BLaER1 treated with 17β-estradiol and CSF1 and Interleukin-3, amounts not matched to agents 10 nM and 100 nM (cell line): ENCODE data around the gene TAS2R50.
"Not testable (repeated sequence)": the region's sequence is repeated elsewhere in the genome, so short reads cannot be mapped to it uniquely, and the experiment has no call there.

ENCODE experiments used
- H3K27ac ChIP-seq, 11 experiments: shearing (Covaris generic); formaldehyde crosslinking; 2 replicates each; pipeline ENCODE4 v1.8.1; 2022
- H3K27me3 ChIP-seq, 11 experiments: shearing (Covaris generic); formaldehyde crosslinking; 2 replicates each; pipeline ENCODE4 v1.8.1; 2022
- H3K36me3 ChIP-seq, 11 experiments: shearing (Covaris generic); formaldehyde crosslinking; 2 replicates each; pipeline ENCODE4 v1.8.1; 2022
- H3K4me1 ChIP-seq, 10 experiments: shearing (Covaris generic); formaldehyde crosslinking; 2 replicates each; pipeline ENCODE4 v1.8.1; 2022
- H3K4me2 ChIP-seq, 11 experiments: shearing (Covaris generic); formaldehyde crosslinking; 2 replicates each; pipeline ENCODE4 v1.8.1; 2022
- H3K4me3 ChIP-seq, 10 experiments: shearing (Covaris generic); formaldehyde crosslinking; 2 replicates each; pipeline ENCODE4 v1.8.1; 2022
- H3K9ac ChIP-seq, 11 experiments: shearing (Covaris generic); formaldehyde crosslinking; 2 replicates each; pipeline ENCODE4 v1.8.1; 2022
- H3K9me3 ChIP-seq, 11 experiments: shearing (Covaris generic); formaldehyde crosslinking; replicated peaks in 1 of 11; 2 replicates each; pipeline ENCODE4 v1.8.1; 2022
- H4K20me1 ChIP-seq, 11 experiments: shearing (Covaris generic); formaldehyde crosslinking; 2 replicates each; pipeline ENCODE4 v1.8.1; 2022
- Cebpa-rat ChIP-seq, 11 experiments: shearing (Covaris generic); IDR thresholded peaks; 2 replicates each; pipeline ENCODE4 v1.8.1; 2022

TAS2R50 gene

GRCh38 chr12:10986812-10987211, at the start of gene TAS2R50:
TSS of gene TAS2R50 (minus strand) at chr12:10986912. CDS start at chr12:10986860, 52 bp downstream.
- no peak for TF ChIP-seq Cebpa-rat (IDR thresholded peaks at IDR 0.05)
- peaks cover 0 to 17% (median 13%) of the 10 kb centered on the region in 10 experiments; a peak in 13 of 20 replicates for H3K4me1 ChIP-seq
- peaks cover 0 to 13% (median 10%) of the 10 kb centered on the region in 11 experiments; a peak in 9 of 22 replicates for H3K36me3 ChIP-seq
- H3K4me3 ChIP-seq, result no peak within 1 kb of the TSS
- peaks cover 0 to 6% (median 0%) of the 10 kb centered on the region in 11 experiments; a peak in 3 of 22 replicates for H4K20me1 ChIP-seq
- no peak within 1 kb of the TSS for H3K27ac ChIP-seq
- no peak within 1 kb of the TSS for H3K9ac ChIP-seq
- no peaks in the 10 kb centered on the region for H3K27me3 ChIP-seq
- H3K9me3 ChIP-seq, result peaks cover 10 to 14% (median 12%) of the 10 kb centered on the region in 11 experiments; a peak in 21 of 22 replicates
- no peak within 1 kb of the TSS for H3K4me2 ChIP-seq

GRCh38 chr12:11033959-11034358, 47.2 kb upstream of the TAS2R50 start:
- not testable (repeated sequence) for H3K4me1 ChIP-seq, H3K27ac ChIP-seq, H3K4me2 ChIP-seq, H4K20me1 ChIP-seq, H3K27me3 ChIP-seq, H3K9ac ChIP-seq, H3K4me3 ChIP-seq
- peaks cover 7 to 37% (median 23%) of the 10 kb centered on the region in 11 experiments; a peak in 19 of 22 replicates for H3K36me3 ChIP-seq
- peaks cover 0 to 14% (median 0%) of the 10 kb centered on the region in 11 experiments; a peak in 5 of 22 replicates for H3K9me3 ChIP-seq

GRCh38 chr12:11031307-11031706, 44.6 kb upstream of the TAS2R50 start, which contains the start of gene TAS2R31:
TSS of gene TAS2R31 (minus strand) at chr12:11031407. CDS start at chr12:11031335, 72 bp downstream.
- Histone ChIP-seq H3K27ac (no peak within 1 kb of the TSS), H3K4me3 (no peak within 1 kb of the TSS), H3K9me3 (peaks cover 4 to 26% (median 12%) of the 10 kb centered on the region in 11 experiments; a peak in 21 of 22 replicates), H3K27me3 (no peaks in the 10 kb centered on the region), H3K36me3 (peaks cover 19 to 46% (median 32%) of the 10 kb centered on the region in 11 experiments), H3K4me2 (no peak within 1 kb of the TSS), H4K20me1 (no peaks in the 10 kb centered on the region), H3K4me1 (no peaks in the 10 kb centered on the region), H3K9ac (no peak within 1 kb of the TSS)
- no peak for TF ChIP-seq Cebpa-rat (IDR thresholded peaks at IDR 0.05)

GRCh38 chr12:11026118-11026517, 39.4 kb upstream of the TAS2R50 start:
- H3K4me3 ChIP-seq, result no peak overlapping the region
- no peak overlapping the region for H3K9ac ChIP-seq
- no peak overlapping the region for H3K4me2 ChIP-seq
- peaks cover 21 to 40% (median 29%) of the 10 kb centered on the region in 11 experiments for H3K36me3 ChIP-seq
- no peak overlapping the region for H3K27ac ChIP-seq
- TF ChIP-seq Cebpa-rat (IDR thresholded peaks at IDR 0.05), result no peak
- no peaks in the 10 kb centered on the region for H3K27me3 ChIP-seq
- H4K20me1 ChIP-seq, result 0 out of 22 replicates have a peak, but pooled peaks cover 0 to 4% (median 0%) of the 10 kb centered on the region in 11 experiments
- no peaks in the 10 kb centered on the region for H3K4me1 ChIP-seq
- peaks cover 16 to 31% (median 22%) of the 10 kb centered on the region in 11 experiments for H3K9me3 ChIP-seq

- H3K4me3 ChIP-seq, result no peak overlapping the region
- peaks cover 19 to 32% (median 26%) of the 10 kb centered on the region in 11 experiments for H3K36me3 ChIP-seq
- 0 out of 22 replicates have a peak, but pooled peaks cover 0 to 4% (median 0%) of the 10 kb centered on the region in 11 experiments for H4K20me1 ChIP-seq
- no peak overlapping the region for H3K9ac ChIP-seq
- H3K9me3 ChIP-seq, result peaks cover 16 to 31% (median 22%) of the 10 kb centered on the region in 11 experiments
- no peaks in the 10 kb centered on the region for H3K27me3 ChIP-seq
- no peak overlapping the region for H3K4me2 ChIP-seq
- no peak for TF ChIP-seq Cebpa-rat (IDR thresholded peaks at IDR 0.05)
- no peak overlapping the region for H3K27ac ChIP-seq
- H3K4me1 ChIP-seq, result peaks cover 0 to under 1% (median 0%) of the 10 kb centered on the region in 10 experiments; a peak in 5 of 20 replicates
Observed at GRCh38 chr12:11023387-11023786, 36.7 kb upstream of the TAS2R50 start.

- Histone ChIP-seq H4K20me1 (0 out of 22 replicates have a peak, but pooled peaks cover 0 to 4% (median 0%) of the 10 kb centered on the region in 11 experiments), H3K4me1 (peaks cover 0 to 9% (median 6%) of the 10 kb centered on the region in 10 experiments; a peak in 14 of 20 replicates), H3K4me2 (no peak within 1 kb of the TSS), H3K9me3 (peaks cover 13 to 23% (median 18%) of the 10 kb centered on the region in 11 experiments), H3K4me3 (no peak within 1 kb of the TSS), H3K27me3 (no peaks in the 10 kb centered on the region), H3K27ac (no peak within 1 kb of the TSS), H3K9ac (no peak within 1 kb of the TSS), H3K36me3 (peaks cover 10 to 24% (median 17%) of the 10 kb centered on the region in 11 experiments; a peak in 21 of 22 replicates)
- TF ChIP-seq Cebpa-rat (IDR thresholded peaks at IDR 0.05), result no peak
Observed at GRCh38 chr12:11022520-11022919, 35.8 kb upstream of the TAS2R50 start, which contains the start of gene TAS2R19. TSS of gene TAS2R19 (minus strand) at chr12:11022620. CDS start at chr12:11022571, 49 bp downstream.

GRCh38 chr12:11016937-11017336, 30.2 kb upstream of the TAS2R50 start:
- H3K9me3 ChIP-seq, result no peaks in the 10 kb centered on the region
- no peak overlapping the region for H3K4me2 ChIP-seq
- H3K36me3 ChIP-seq, result peaks cover 0 to 36% (median 12%) of the 10 kb centered on the region in 11 experiments; a peak in 13 of 22 replicates
- no peak overlapping the region for H3K9ac ChIP-seq
- peaks cover 0 to 12% (median 9%) of the 10 kb centered on the region in 10 experiments; a peak in 14 of 20 replicates for H3K4me1 ChIP-seq
- 0 out of 22 replicates have a peak, but pooled peaks cover 0 to 7% (median 0%) of the 10 kb centered on the region in 11 experiments for H4K20me1 ChIP-seq
- no peak for TF ChIP-seq Cebpa-rat (IDR thresholded peaks at IDR 0.05)
- no peaks in the 10 kb centered on the region for H3K27me3 ChIP-seq
- H3K4me3 ChIP-seq, result no peak overlapping the region
- no peak overlapping the region for H3K27ac ChIP-seq

- no peak for TF ChIP-seq Cebpa-rat (IDR thresholded peaks at IDR 0.05)
- Histone ChIP-seq H3K27ac (no peak overlapping the region), H3K9me3 (no peaks in the 10 kb centered on the region), H4K20me1 (0 out of 22 replicates have a peak, but pooled peaks cover 0 to 7% (median 0%) of the 10 kb centered on the region in 11 experiments), H3K4me2 (no peak overlapping the region), H3K27me3 (no peaks in the 10 kb centered on the region), H3K36me3 (peaks cover 0 to 31% (median 12%) of the 10 kb centered on the region in 11 experiments; a peak in 12 of 22 replicates), H3K4me1 (peaks cover 0 to 12% (median 9%) of the 10 kb centered on the region in 10 experiments; a peak in 14 of 20 replicates), H3K9ac (no peak overlapping the region), H3K4me3 (no peak overlapping the region)
Observed at GRCh38 chr12:11015775-11016430, 29.2 kb upstream of the TAS2R50 start.

GRCh38 chr12:11014234-11014633, 27.5 kb upstream of the TAS2R50 start:
- Histone ChIP-seq H3K27ac (no peak overlapping the region), H3K4me3 (no peak overlapping the region), H4K20me1 (0 out of 22 replicates have a peak, but pooled peaks cover 0 to 7% (median 0%) of the 10 kb centered on the region in 11 experiments), H3K4me1 (peaks cover 0 to 12% (median 9%) of the 10 kb centered on the region in 10 experiments; a peak in 14 of 20 replicates), H3K9ac (no peak overlapping the region), H3K4me2 (no peak overlapping the region), H3K36me3 (peaks cover 0 to 31% (median 10%) of the 10 kb centered on the region in 11 experiments; a peak in 12 of 22 replicates), H3K27me3 (no peaks in the 10 kb centered on the region), H3K9me3 (no peaks in the 10 kb centered on the region)
- TF ChIP-seq Cebpa-rat (IDR thresholded peaks at IDR 0.05), result no peak
